Coronary artery (tissue), 2 donors: ENCODE results near the gene MUSK.

Experiments used
- DNase-seq: peaks from one replicate; pipeline ENCODE4 v3.0.0-alpha.2; 2017; ENCODE audit warnings: low spot score
- H3K27ac ChIP-seq, 2 donors: fragments of 200-600 bp; sonication (generic); one replicate each; pipeline ENCODE4 v1.5.1; 2016 to 2019
- H3K4me3 ChIP-seq: fragments of 200-600 bp; sonication (generic); 2 replicates; pipeline ENCODE4 v1.5.1; 2016; ENCODE audit warnings: mild to moderate bottlenecking, moderate library complexity
- TF ChIP-seq, protein P1 (sequence below): fragments of 200-600 bp; sonication (generic); IDR thresholded peaks from one replicate; pipeline ENCODE4 v1.5.1; 2019; ENCODE audit warnings: antibody characterized with exemption

The MUSK gene

DNA sequence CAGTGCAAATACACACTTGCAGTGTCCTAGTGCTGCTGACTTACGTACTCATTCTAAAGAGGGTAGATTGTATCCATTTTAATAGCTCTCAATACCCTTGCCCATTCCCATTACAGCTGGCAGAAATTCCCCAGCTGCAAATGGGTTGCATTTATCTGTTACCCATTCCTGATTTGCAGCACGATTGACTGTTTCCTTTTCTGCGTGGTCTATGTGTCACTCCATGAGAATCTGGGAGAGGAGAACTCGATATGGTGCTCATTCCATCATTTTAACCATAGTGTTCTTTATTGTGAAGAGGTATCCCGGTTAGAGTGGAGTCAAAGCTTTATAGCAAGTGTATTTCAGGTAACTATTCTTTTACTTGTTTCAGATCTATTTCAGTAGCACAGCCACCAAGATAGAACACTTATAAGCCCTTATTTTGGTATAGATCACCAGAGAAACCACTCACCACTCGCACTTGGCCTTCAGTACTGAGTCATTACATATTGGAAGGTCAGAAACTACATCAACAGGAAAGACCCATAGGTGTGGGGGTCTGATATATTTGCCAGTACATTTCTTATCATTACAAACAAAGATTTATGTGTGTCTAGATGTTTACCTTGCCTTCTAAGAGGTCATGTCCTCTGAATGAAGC lies 139.5 kb downstream of the MUSK start:
- TF ChIP-seq, protein P1, sequence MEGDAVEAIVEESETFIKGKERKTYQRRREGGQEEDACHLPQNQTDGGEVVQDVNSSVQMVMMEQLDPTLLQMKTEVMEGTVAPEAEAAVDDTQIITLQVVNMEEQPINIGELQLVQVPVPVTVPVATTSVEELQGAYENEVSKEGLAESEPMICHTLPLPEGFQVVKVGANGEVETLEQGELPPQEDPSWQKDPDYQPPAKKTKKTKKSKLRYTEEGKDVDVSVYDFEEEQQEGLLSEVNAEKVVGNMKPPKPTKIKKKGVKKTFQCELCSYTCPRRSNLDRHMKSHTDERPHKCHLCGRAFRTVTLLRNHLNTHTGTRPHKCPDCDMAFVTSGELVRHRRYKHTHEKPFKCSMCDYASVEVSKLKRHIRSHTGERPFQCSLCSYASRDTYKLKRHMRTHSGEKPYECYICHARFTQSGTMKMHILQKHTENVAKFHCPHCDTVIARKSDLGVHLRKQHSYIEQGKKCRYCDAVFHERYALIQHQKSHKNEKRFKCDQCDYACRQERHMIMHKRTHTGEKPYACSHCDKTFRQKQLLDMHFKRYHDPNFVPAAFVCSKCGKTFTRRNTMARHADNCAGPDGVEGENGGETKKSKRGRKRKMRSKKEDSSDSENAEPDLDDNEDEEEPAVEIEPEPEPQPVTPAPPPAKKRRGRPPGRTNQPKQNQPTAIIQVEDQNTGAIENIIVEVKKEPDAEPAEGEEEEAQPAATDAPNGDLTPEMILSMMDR: no peak
- no peak overlapping the region for H3K4me3 ChIP-seq
- no peak overlapping the region for H3K27ac ChIP-seq
- DNase-seq: no peak

DNA sequence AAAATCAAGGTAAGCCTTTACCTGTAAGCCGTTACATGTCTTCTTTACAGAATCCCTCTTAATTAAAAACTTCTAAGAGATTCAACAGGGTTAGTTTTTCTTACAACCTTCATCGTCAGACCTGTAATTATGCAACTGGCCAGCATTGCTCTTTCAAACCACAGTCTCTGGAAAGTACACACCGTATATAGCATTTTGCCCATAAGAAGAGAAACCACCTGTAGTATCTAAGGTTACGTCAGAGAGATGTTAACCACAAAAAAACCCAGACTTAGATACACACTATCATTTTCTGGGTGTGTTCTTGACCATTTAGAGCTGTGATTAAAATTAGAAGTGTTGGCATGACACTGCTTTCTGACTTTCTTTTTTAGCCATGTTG lies 140.0 kb downstream of the MUSK start:
- TF ChIP-seq, protein P1: no peak
- Histone ChIP-seq H3K4me3 (no peak overlapping the region), H3K27ac (no peak overlapping the region)
- DNase-seq: no peak

DNA sequence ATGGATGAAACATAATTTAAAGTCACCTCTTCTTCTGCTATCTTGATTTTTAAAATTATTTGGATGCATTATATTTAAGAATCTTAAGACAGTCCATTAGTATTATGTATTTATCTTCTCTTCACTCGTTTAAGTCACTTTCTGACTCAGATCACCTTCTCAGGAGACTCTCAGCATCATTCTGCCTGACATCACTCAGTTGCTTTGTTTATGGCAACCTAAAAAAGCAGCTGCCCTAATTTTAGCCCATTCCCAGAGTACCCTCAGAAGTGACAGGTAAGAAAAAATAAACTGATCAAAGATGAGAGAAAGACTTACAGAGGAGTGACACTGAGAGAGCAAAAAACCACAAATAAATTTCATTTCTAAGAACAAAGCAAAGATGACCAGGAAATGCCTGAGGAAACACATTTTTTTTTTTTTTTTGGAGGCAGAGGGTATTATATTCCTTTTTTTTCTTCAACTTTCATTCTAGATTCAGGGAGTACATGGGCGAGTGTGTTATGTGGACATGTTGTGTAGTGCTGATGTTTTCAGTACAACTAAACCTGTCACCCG lies 140.5 kb downstream of the MUSK start:
- Histone ChIP-seq H3K27ac (no peak overlapping the region), H3K4me3 (no peak overlapping the region)
- TF ChIP-seq, protein P1: no peak
- DNase-seq: no peak

DNA sequence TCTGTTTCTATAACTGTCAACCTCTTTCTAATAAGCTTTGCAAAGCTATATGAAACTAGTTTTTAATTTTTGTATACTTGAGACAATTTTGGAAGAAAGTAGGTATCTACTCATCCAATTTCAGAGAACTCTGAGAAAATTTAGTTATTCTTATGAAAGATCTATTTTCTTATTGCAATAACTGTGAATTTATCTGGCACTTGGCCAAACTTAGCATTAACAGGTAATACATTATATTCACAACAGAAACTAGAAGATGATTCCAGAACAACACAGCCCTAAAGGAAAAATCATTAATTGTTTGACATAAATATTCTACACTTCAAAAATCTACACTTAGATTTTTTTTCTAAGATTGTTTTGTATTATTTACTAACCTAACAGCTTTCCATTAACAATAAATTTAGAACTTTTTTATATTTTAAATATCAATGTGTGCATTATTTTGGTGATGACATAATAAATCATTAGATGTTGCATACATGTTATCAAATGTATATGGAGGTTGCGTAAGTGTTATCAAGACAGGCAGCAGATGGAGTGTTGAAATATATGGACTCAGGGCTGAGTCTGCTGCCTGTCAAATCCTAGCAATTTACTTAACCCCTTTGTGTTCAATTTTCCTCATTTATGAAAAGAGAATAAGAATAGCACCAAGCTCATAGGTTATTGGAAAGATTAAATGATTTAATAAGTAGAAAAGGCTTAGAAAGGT lies 141.8 kb downstream of the MUSK start:
- Histone ChIP-seq H3K27ac (no peak overlapping the region), H3K4me3 (no peak overlapping the region)
- TF ChIP-seq, protein P1: no peak
- no peak for DNase-seq

DNA sequence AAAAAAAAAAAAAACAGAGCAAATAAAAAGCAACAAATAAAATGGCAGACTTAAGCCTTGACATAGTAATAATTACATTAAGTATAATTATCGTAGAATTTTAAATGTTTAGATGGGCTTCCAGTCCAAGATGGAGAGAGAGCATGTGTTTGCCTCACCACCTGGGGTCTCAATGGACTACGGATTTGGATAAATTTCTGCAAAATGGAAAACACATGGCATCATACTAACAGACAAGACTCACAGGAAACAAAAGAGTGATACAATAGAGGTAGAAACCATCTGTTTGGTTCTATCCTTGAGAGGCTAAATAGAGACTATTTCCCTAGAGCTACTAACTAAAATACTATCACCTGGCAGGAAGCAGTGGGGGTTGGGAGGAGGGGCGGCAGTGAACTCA lies 144.3 kb downstream of the MUSK start:
- DNase-seq: no peak
- no peak overlapping the region for H3K4me3 ChIP-seq
- TF ChIP-seq, protein P1: no peak
- no peak overlapping the region for H3K27ac ChIP-seq

DNA sequence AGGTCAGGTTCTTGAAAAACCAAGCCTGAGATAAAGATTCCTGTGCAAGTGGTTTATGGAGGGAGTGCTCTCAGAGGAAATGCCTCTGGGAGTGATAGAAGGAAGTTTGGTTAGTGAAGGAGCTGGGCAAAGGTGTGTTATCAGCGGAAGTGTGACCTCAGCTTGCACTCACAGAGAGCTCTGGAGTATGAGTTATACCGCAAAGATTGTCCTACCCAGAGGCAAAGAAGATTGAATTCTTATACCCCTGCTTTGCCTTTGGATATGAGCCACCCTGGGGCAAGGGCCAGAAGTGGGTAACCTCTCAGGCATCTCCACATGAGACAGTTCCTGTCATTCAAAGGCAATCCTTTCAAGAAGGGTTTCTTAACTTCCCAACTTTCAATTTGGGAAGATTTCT lies 145.6 kb downstream of the MUSK start:
- DNase-seq: no peak
- Histone ChIP-seq H3K4me3 (no peak overlapping the region), H3K27ac (no peak overlapping the region)
- TF ChIP-seq, protein P1: no peak

DNA sequence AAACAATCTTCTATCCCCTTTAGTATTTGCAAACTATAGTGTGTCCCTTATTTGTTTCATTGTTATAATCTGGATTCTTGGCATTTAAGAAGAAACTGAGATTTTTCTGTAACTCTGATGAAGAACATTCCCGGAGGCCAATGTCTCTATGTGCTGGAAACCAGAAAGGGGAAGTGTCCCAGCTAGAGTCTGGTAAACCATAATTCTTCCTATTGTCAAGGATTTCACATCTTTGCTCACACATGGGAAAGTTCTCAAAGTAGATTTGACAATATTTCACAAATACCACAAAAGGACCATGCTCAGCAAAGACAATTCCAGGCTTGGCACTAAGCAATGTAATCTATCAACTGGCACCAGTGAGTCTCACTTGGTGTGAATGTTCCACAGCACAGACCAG lies 146.8 kb downstream of the MUSK start:
- H3K4me3 ChIP-seq: no peak overlapping the region
- TF ChIP-seq, protein P1: no peak
- H3K27ac ChIP-seq: no peak overlapping the region
- DNase-seq: no peak
